ENCODE results near the gene HEG1. TPM values are rescaled to one million over a fixed set of nuclear protein-coding genes. Genes with fewer than 3 reads are reported as not detected.

Gene HEG1
- total RNA-seq, 2 experiments from 2014 or later = 38.5 to 75.6 TPM

DNA sequence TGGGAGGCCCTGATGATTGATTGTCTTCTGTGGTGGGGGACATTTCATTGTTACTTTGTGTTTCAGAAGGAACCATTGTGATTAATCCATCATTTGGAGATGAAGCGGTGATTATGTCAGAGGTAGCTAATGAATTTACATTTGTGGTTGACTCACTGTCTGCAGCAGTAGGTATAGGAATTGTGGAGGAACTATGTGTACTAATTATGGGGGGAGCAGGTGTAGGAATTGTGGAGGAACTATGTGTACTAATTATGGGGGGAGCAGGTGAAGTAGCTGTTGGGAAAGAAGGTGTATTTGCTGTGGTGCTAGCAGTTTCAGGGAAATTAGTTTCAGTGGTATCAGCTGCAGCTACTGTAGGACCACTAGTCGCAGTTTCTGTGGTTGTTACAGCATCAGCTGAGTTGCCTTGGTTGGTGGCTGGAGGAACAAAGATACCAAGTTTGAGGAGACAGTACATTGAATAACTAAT is 128.2 kb downstream of the HEG1 start:
- Mint-ChIP-seq H3K36me3 (no peaks in the 10 kb centered on the region), H3K9me3 (ENCODE audit: low read depth) (no peaks in the 10 kb centered on the region), H3K27ac (no peak overlapping the region), H3K4me1 (peaks cover 14% of the 10 kb centered on the region), H3K4me3 (no peak overlapping the region), H3K27me3 (peaks cover 68% of the 10 kb centered on the region)
- ATAC-seq (peak; percentile 53), DNase-seq (peak; percentile 54)
- CTCF ChIA-PET = interaction anchor here (0.6 to 3.4 kb wide), 12 partner anchors 8 to 668 kb away, joined by 3 to 18 read pairs (median 4); partner anchors contain the start of gene OSBPL11

DNA sequence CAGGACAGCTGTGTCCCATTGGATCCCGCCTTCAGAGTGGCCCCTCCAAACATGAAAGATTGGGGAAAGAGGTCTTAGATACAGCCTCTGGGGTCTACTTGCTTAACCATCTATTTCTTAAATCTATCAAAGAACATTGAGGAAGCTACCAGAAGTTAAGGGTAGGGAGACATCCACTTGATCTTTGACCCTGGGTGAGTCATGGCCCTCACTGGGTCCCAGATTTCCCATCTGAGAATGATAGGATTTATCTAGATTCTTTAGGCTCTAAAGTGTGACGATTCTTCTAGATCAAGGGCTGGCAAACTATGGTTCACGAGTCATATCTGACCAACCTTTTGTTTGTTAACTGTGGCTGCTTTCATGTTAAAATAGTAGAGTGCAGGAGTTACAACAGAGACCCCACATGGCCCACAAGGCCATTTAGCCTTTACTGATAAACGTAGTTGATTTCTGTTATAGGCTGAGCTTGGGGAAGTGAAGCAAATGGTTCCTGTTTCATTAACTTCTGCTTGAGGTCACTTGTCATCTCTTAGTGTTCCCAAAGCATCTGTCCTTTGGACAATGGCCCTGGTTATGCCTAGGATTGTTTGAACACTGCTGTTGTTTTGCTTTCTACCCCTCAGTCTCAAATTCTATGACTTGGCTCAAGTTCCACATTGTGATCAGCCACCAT is 129.2 kb downstream of the HEG1 start:
- H3K4me1 Mint-ChIP-seq = peaks cover 14% of the 10 kb centered on the region
- H3K27me3 Mint-ChIP-seq = peaks cover 67% of the 10 kb centered on the region
- ATAC-seq (no peak), DNase-seq (no peak)
- no peaks in the 10 kb centered on the region for H3K36me3 Mint-ChIP-seq
- CTCF ChIA-PET = interaction anchor here (0.6 to 3.4 kb wide), 6 partner anchors 46 to 669 kb away, joined by 3 to 18 read pairs (median 4); partner anchors contain the start of gene OSBPL11
- no peak overlapping the region for H3K4me3 Mint-ChIP-seq
- H3K9me3 Mint-ChIP-seq (ENCODE audit: low read depth) = no peaks in the 10 kb centered on the region
- H3K27ac Mint-ChIP-seq = no peak overlapping the region

DNA sequence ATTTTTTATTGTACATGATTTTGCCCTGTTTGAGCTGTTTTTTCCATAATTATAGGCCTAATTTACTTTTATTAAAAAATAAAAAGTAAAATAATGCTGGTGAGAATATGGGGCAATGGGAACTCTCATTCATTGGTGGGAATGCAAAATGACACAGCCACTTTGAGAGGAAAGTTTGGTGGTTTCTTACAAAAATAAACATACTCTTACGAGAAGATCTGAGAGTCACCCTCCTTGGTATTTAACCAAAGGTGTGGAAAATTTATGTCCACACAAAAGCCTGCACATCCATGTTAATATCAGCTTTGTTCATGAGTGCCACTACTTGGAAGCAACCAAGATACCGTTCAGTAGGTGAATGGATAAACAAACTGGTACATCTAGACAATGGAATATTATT is 131.1 kb downstream of the HEG1 start:
- ATAC-seq (no peak), DNase-seq (no peak)
- CTCF ChIA-PET = no interaction called here
- peaks cover 14% of the 10 kb centered on the region for H3K4me1 Mint-ChIP-seq
- no peaks in the 10 kb centered on the region for H3K36me3 Mint-ChIP-seq
- peaks cover 56% of the 10 kb centered on the region for H3K27me3 Mint-ChIP-seq
- H3K27ac Mint-ChIP-seq = no peak overlapping the region
- H3K9me3 Mint-ChIP-seq (ENCODE audit: low read depth) = no peaks in the 10 kb centered on the region
- no peak overlapping the region for H3K4me3 Mint-ChIP-seq

DNA sequence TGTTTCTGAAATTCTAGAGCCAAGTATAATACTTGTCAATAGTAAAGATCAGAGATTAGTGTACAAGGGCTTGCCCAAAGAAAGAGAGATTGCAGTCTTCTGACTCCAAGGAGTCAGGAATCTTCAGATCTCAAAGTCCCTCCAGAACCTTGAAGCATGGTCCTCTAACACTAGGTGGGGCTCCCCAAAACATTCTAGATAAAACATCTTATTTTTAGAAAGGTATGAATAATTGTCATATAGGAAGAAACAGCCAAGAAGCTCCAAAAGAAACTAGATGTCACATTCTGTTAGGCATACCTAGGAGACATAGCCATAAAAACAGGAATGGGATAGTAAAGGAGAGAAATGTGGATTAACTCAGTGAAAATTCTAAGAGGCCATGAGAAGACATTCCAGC is 132.0 kb downstream of the HEG1 start:
- H3K27me3 Mint-ChIP-seq = peaks cover 55% of the 10 kb centered on the region
- no peak overlapping the region for H3K27ac Mint-ChIP-seq
- ATAC-seq (no peak), DNase-seq (no peak)
- no peaks in the 10 kb centered on the region for H3K9me3 Mint-ChIP-seq (ENCODE audit: low read depth)
- CTCF ChIA-PET = interaction anchor here (1.4 kb wide), 1 partner anchor 515 kb away, joined by 3 read pairs; no protein-coding TSS in a partner anchor
- no peak overlapping the region for H3K4me3 Mint-ChIP-seq
- peaks cover 14% of the 10 kb centered on the region for H3K4me1 Mint-ChIP-seq
- no peaks in the 10 kb centered on the region for H3K36me3 Mint-ChIP-seq

DNA sequence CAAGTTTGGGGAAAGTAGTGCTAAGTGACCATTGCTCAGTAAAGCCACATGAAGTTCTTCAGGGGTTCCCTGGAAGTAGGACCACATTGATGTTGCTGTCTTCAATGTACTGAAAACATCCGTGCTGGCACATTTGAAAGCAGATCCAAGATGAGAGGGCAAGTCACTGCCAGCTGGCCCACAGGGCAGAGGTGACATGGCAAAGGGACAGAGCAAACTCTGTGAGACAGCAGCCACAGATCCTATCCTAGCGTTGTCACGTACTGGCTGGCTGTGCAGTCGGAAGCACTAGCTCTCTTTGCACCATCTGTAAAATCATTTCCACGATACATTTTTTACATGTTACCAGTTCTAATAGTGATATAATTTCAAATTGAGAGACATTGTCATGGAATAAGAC is 135.1 kb downstream of the HEG1 start:
- Mint-ChIP-seq H3K27ac (no peak overlapping the region), H3K9me3 (ENCODE audit: low read depth) (no peaks in the 10 kb centered on the region), H3K36me3 (no peaks in the 10 kb centered on the region), H3K4me1 (no peaks in the 10 kb centered on the region), H3K4me3 (no peak overlapping the region), H3K27me3 (peaks cover 49% of the 10 kb centered on the region)
- ATAC-seq = no peak
- CTCF ChIA-PET = interaction anchor here (1.2 kb wide), 1 partner anchor 20 kb away, joined by 3 read pairs; no protein-coding TSS in a partner anchor
- DNase-seq = no peak

DNA sequence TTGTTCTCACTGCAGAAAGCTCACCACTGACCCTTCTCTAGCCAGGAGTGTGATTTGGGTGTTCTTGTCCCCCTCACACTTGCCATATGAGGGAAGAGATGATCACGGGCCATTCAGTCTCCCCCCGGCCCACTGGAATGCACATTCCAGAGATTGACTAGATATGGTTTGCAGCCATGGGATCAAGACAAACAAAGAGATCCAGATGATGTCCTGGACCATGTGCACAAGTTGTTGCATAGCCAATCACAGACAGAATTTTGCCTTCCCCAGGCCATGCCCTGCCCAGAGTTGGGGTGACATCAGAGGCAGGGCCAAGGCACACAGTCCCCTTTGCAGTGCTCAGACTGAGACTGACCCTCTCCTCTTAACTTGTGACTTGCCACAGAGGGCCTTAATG is 136.0 kb downstream of the HEG1 start:
- Mint-ChIP-seq H3K4me3 (no peak overlapping the region), H3K27ac (no peak overlapping the region), H3K36me3 (no peaks in the 10 kb centered on the region), H3K27me3 (peaks cover 48% of the 10 kb centered on the region), H3K4me1 (no peaks in the 10 kb centered on the region), H3K9me3 (ENCODE audit: low read depth) (no peaks in the 10 kb centered on the region)
- DNase-seq = no peak
- ATAC-seq = no peak
- CTCF ChIA-PET = interaction anchor here (1.1 to 1.2 kb wide), 2 partner anchors 8 to 666 kb away, joined by 3 to 5 read pairs; no protein-coding TSS in a partner anchor

DNA sequence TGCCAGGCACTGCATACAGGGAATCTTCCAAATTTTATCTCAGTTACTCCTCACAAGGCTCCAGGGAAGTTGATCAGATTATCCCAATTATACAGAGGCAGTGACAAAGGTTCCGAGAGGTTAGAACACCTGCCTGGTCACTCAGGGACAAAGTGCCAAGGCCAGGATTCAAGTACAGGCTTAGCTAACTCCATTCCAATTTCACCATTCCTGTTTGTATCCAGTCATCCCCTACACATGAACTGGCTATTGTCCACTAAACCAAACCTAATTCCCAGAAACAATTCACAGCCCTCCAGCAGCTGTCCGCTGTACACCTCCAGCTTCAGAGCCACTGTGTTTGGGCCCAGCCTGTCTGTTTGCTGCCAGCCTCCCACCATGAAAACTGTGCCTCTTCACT is 137.3 kb downstream of the HEG1 start:
- no peaks in the 10 kb centered on the region for H3K36me3 Mint-ChIP-seq
- DNase-seq = no peak
- H3K4me1 Mint-ChIP-seq = no peaks in the 10 kb centered on the region
- no peaks in the 10 kb centered on the region for H3K9me3 Mint-ChIP-seq (ENCODE audit: low read depth)
- no peak overlapping the region for H3K27ac Mint-ChIP-seq
- no peak overlapping the region for H3K4me3 Mint-ChIP-seq
- no peak for ATAC-seq
- CTCF ChIA-PET = interaction anchor here (1.0 to 1.9 kb wide), 3 partner anchors 16 to 157 kb away, joined by 3 to 4 read pairs (median 3); no protein-coding TSS in a partner anchor
- H3K27me3 Mint-ChIP-seq = peaks cover 41% of the 10 kb centered on the region

DNA sequence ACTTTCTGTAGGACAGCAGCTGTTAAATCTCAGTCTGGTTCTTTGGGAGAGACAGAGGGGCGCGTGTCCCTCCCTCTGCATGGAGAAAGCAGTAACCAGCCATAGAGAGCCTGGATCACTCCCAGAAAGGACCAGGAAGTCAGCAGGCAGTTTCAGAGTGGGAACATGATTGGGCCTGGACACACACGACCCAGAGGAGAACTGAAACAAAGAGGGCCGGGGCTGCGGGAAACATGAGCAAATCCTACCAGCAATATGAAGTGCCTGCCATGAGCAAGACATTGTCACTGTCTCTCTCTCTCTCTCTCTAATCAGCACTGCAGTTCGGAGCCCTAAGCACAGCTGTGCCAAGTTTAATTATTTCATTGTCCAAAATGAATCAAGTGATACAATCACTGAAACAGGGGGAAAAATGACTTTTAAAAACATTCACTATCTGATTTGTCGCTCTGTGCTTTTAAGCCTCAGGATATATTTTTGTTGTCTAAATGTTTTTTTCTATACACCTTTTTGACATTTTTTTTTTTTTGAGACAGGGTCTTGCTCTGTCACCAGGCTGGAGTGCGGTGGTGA is 138.9 kb downstream of the HEG1 start:
- H3K9me3 Mint-ChIP-seq (ENCODE audit: low read depth) = no peaks in the 10 kb centered on the region
- H3K4me3 Mint-ChIP-seq = no peak overlapping the region
- H3K36me3 Mint-ChIP-seq = no peaks in the 10 kb centered on the region
- DNase-seq (no peak), ATAC-seq (no peak)
- no peaks in the 10 kb centered on the region for H3K4me1 Mint-ChIP-seq
- CTCF ChIA-PET = interaction anchor here (1.3 to 1.9 kb wide), 3 partner anchors 14 to 156 kb away, joined by 3 to 4 read pairs (median 3); no protein-coding TSS in a partner anchor
- no peak overlapping the region for H3K27ac Mint-ChIP-seq
- peaks cover 37% of the 10 kb centered on the region for H3K27me3 Mint-ChIP-seq

Other genes starting within 250 kb of the HEG1 start
- gene ITGB5, start 168.6 kb downstream of the HEG1 start, total RNA-seq = 1 to 10 TPM in 1 of 2 experiments, under 1 TPM in 1; 0.18 to 1.2 TPM
- not detected for gene MUC13, start 121.2 kb downstream of the HEG1 start, total RNA-seq
- 1 to 10 TPM; 1.3 to 4.3 TPM for gene SLC12A8, start 156.8 kb upstream of the HEG1 start, total RNA-seq

Data from activated CD8-positive, alpha-beta memory T cell treated with anti-CD3 and anti-CD28 coated beads, Interleukin-2, amount 10 ng/mL, durations not matched to agents 7 days and 5 days (primary cell).